GM12878 (cell line): Measurements from ENCODE around the gene CDK5RAP3. TPM values are rescaled to one million over a fixed set of nuclear protein-coding genes. Genes with fewer than 3 reads are reported as not detected.

ENCODE experiments used
- ATAC-seq: fragments of 200-7000 bp; cut with Tn5 transposase; 3 replicates; pipeline ENCODE4 v1.9.1; 2020; ENCODE audit warnings: mild to moderate bottlenecking, moderate library complexity
- BruUV-seq: library from RNA; stranded (reverse); fragments of 400-500 nt; replicated peaks from 2 replicates; lab custom pipeline; 2021; lab: Mats Ljungman, UMichigan
- CTCF ChIA-PET: fragments of 300-600 bp; sonication (Branson Sonifier 250); formaldehyde crosslinking; extraction: SDS; loops from one replicate; lab custom pipeline; 2021; ENCODE audit warnings: inconsistent platforms; lab: Yijun Ruan, JAX
- POLR2A ChIA-PET: fragments of 350-600 bp; formaldehyde crosslinking; extraction: SDS; loops from one replicate; lab custom pipeline; 2021; ENCODE audit warnings: inconsistent platforms; lab: Charles Lee
- RAD21 ChIA-PET: fragments of 300-600 bp; sonication (Branson Sonifier 250); formaldehyde crosslinking; loops from one replicate; lab custom pipeline; 2023; ENCODE audit warnings: antibody characterized with exemption; ENCODE audit not compliant: unreplicated experiment; lab: Charles Lee
- SMC1A ChIA-PET: fragments of 300-600 bp; sonication (Branson Sonifier 250); formaldehyde crosslinking; loops from one replicate; lab custom pipeline; 2023; ENCODE audit not compliant: unreplicated experiment, uncharacterized antibody; lab: Charles Lee
- DNase-seq: peaks from one replicate; pipeline ENCODE4 v3.0.0-alpha.2; 2011; ENCODE audit warnings: low read depth, low spot score
- FAIRE-seq: peaks from 3 replicates; lab custom pipeline; 2011; peaks lifted over from hg19 to GRCh38; lab: Jason Lieb, UNC
- H2AFZ ChIP-seq: 2 replicates; pipeline ENCODE4 v1.6.0; 2011; ENCODE audit warnings: low read depth, low read length, control low read depth; ENCODE audit not compliant: control insufficient read depth
- H3K27ac ChIP-seq: 2 replicates; pipeline ENCODE4 v1.5.1; 2011; ENCODE audit warnings: control low read depth; ENCODE audit not compliant: control insufficient read depth, insufficient read depth
- H3K27me3 ChIP-seq, 2 experiments: replicated peaks in 1 of 2; 2 replicates each; pipeline versions ENCODE4 v1.6.0 to v1.6.1; 2011; ENCODE audit warnings: low read length in 1 of 2; ENCODE audit not compliant: control insufficient read depth in 2 of 2, insufficient read depth in 2 of 2
- H3K36me3 ChIP-seq, 2 experiments: 2 replicates each; pipeline ENCODE4 v1.5.1; 2011; ENCODE audit warnings: low read length in 1 of 2; ENCODE audit not compliant: control insufficient read depth in 2 of 2, insufficient read depth in 2 of 2
- H3K4me1 ChIP-seq: 2 replicates; pipeline ENCODE4 v1.6.1; 2011; ENCODE audit warnings: mild to moderate bottlenecking, low read length, moderate library complexity, mixed read lengths; ENCODE audit not compliant: control insufficient read depth, insufficient read depth
- H3K4me2 ChIP-seq: 2 replicates; pipeline ENCODE4 v1.6.0; 2011; ENCODE audit warnings: control low read depth; ENCODE audit not compliant: control insufficient read depth, insufficient read depth
- H3K4me3 ChIP-seq: fragments of 200-600 bp; sonication (generic); 2 replicates; pipeline ENCODE4 v1.5.1; 2016
- H3K79me2 ChIP-seq: 2 replicates; pipeline ENCODE4 v1.6.0; 2011; ENCODE audit warnings: low read length; ENCODE audit not compliant: control insufficient read depth, insufficient read depth
- H3K9ac ChIP-seq: 2 replicates; pipeline ENCODE4 v1.8.0; 2011; ENCODE audit warnings: low read length, control low read depth, mixed read lengths; ENCODE audit not compliant: control insufficient read depth, insufficient read depth
- H3K9me3 ChIP-seq: replicated peaks from 3 replicates; pipeline ENCODE4 v1.5.1; 2011; ENCODE audit warnings: mild to moderate bottlenecking, low read length; ENCODE audit not compliant: control insufficient read depth, insufficient read depth
- H4K20me1 ChIP-seq: 2 replicates; pipeline ENCODE4 v1.6.0; 2011; ENCODE audit not compliant: control insufficient read depth, insufficient read depth
- BHLHE40 ChIP-seq, 2 experiments: fragments of 450-650 bp in 1 of 2; IDR thresholded peaks; 2 replicates each; pipeline ENCODE4 v1.6.1; 2011 to 2017; ENCODE audit warnings: low read depth in 2 of 2, borderline replicate concordance in 1 of 2, improper control_type of control experiment in 1 of 2, low read length in 1 of 2, mild to moderate bottlenecking in 1 of 2
- CHD4 ChIP-seq: fragments of 200-600 bp; sonication (generic); IDR thresholded peaks from 2 replicates; pipeline ENCODE4 v1.6.1; 2016; ENCODE audit warnings: mild to moderate bottlenecking
- E2F4 ChIP-seq: IDR thresholded peaks from 2 replicates; pipeline ENCODE4 v1.6.1; 2012; ENCODE audit warnings: low read depth, low read length, improper control_type of control experiment
- ELK1 ChIP-seq: IDR thresholded peaks from 2 replicates; pipeline ENCODE4 v1.6.1; 2012; ENCODE audit warnings: low read depth, low read length, improper control_type of control experiment
- KLF5 ChIP-seq: fragments of 450-650 bp; IDR thresholded peaks from 2 replicates; pipeline ENCODE4 v1.6.1; 2014; ENCODE audit warnings: mild to moderate bottlenecking; ENCODE audit not compliant: partially characterized antibody
- MEF2A ChIP-seq: IDR thresholded peaks from 2 replicates; pipeline ENCODE4 v1.6.1; 2011; ENCODE audit warnings: low read depth, mild to moderate bottlenecking, low read length, moderate library complexity; ENCODE audit not compliant: insufficient read depth
- NFIC ChIP-seq: IDR thresholded peaks from 2 replicates; pipeline ENCODE4 v1.6.1; 2012; ENCODE audit warnings: low read depth, mild to moderate bottlenecking, inconsistent platforms, low read length, moderate library complexity
- PBX3 ChIP-seq: IDR thresholded peaks from 2 replicates; pipeline ENCODE4 v1.6.1; 2011; ENCODE audit warnings: mild to moderate bottlenecking, low read depth, low read length, moderate library complexity; ENCODE audit not compliant: insufficient replicate concordance
- POLR2A ChIP-seq: IDR thresholded peaks from 2 replicates; pipeline ENCODE4 v1.6.1; 2011; ENCODE audit warnings: low read depth, mild to moderate bottlenecking, low read length
- RELB ChIP-seq: fragments of 450-650 bp; IDR thresholded peaks from 2 replicates; pipeline ENCODE4 v1.6.1; 2017; ENCODE audit warnings: low read depth, mild to moderate bottlenecking, moderate library complexity
- YY1 ChIP-seq: IDR thresholded peaks from 2 replicates; pipeline ENCODE4 v1.6.1; 2011; ENCODE audit warnings: low read depth, mild to moderate bottlenecking, low read length
- ZBTB11 ChIP-seq: fragments of 450-650 bp; formaldehyde crosslinking; IDR thresholded peaks from 2 replicates; pipeline ENCODE4 v1.5.0; 2022; ENCODE audit warnings: mild to moderate bottlenecking, missing genetic modification characterization
- WGBS: methylation state at CpG from one replicate; pipeline ENCODE4 v1.1.6; 2016; ENCODE audit warnings: low lambda C conversion rate; ENCODE audit not compliant: insufficient replicate concordance, insufficient coverage; ENCODE audit errors: missing lambda C conversion rate; 5-methylcytosine and 5-hydroxymethylcytosine counted together
- in situ Hi-C: fragments of 300-500 bp; cut with MboI; formaldehyde crosslinking; loops from 9 replicates; pipeline ENCODE4 v1.14.3; 2018; ENCODE audit warnings: mixed read lengths
- intact Hi-C: fragments of 100-400 bp; cut with micrococcal nuclease; formaldehyde crosslinking; loops from one replicate; pipeline ENCODE4 v1.14.2; 2022; ENCODE audit not compliant: unreplicated experiment
- polyA plus RNA-seq, 11 experiments: library from polyadenylated mRNA; depleted of rRNA in 4 of 11; unstranded in 6 of 11; stranded (reverse) in 5 of 11; fragments of >200 nt; fragmentation: Nextera tagmentation in 4 of 11; fragmentation: Illumina TruSeq in 1 of 11; extraction: Ambion mirVana in 4 of 11; extraction: Trizol in 1 of 11; gene quantifications; 1 replicate in 1 of 11; 2 replicates in 10 of 11; pipeline versions ENCODE4 v1.2.1 to v1.2.3, GENCODE V29; 2011 to 2016; ENCODE audit warnings: inconsistent platforms in 2 of 11, missing spikeins in 2 of 11, low read depth in 1 of 11
- total RNA-seq, 4 experiments: library from RNA; depleted of rRNA in 3 of 4; stranded (reverse); fragments of >200 nt in 3 of 4; fragmentation: Illumina TruSeq in 1 of 4; extraction: Trizol in 1 of 4; gene quantifications; 2 replicates each; pipeline versions ENCODE4 v1.2.1 to v1.2.3, GENCODE V29; 2013 to 2021

Gene CDK5RAP3
- total and polyA plus RNA-seq, 10 of the 15 experiments (the other 5 are each of a cell fraction or from before 2014, with no cell fraction given), result 69.4 to 237 (median 160) TPM

GRCh38 chr17:47968836-47969235, 2.1 kb upstream of the CDK5RAP3 start:
- RAD21 ChIA-PET, result interaction anchor here (0.9 to 7.9 kb wide), 6 partner anchors 10 to 73 kb away, joined by 3 to 123 read pairs (median 12); partner anchors contain the start of gene SP2
- in situ Hi-C loops, result no loop called here
- no peak for FAIRE-seq
- TF ChIP-seq RELB, result no peak
- TF ChIP-seq ZBTB11 (CRISPR knock-in tag), result no peak
- TF ChIP-seq PBX3, result no peak
- TF ChIP-seq ELK1, result no peak
- TF ChIP-seq CHD4, result no peak
- no peak for TF ChIP-seq E2F4
- TF ChIP-seq NFIC, result no peak
- no peak for TF ChIP-seq POLR2A
- no peak for TF ChIP-seq KLF5
- no peak for TF ChIP-seq MEF2A
- TF ChIP-seq BHLHE40 (IDR thresholded peaks at IDR 0.05; ENCODE audit: borderline replicate concordance in 1 of 2, low read depth in 2 of 2, low read length in 1 of 2), result no peak
- no peak for TF ChIP-seq YY1

More at GRCh38 chr17:47968836-47969235, 2.1 kb upstream of the CDK5RAP3 start:
- POLR2A ChIA-PET, result interaction anchor here (0.5 to 5.2 kb wide), 6 partner anchors 11 to 147 kb away, joined by 3 to 55 read pairs (median 14); partner anchors contain the start of genes PNPO and PRR15L
- Histone ChIP-seq H3K79me2 (peaks cover 20% of the 10 kb centered on the region), H3K9ac (no peak overlapping the region), H3K36me3 (peaks cover 1 to 6% of the 10 kb centered on the region in 2 experiments; a peak in 3 of 4 replicates), H2AFZ (no peak overlapping the region), H4K20me1 (no peaks in the 10 kb centered on the region), H3K4me3 (no peak overlapping the region), H3K4me2 (no peak overlapping the region), H3K9me3 (no peaks in the 10 kb centered on the region), H3K27ac (no peak overlapping the region), H3K27me3 (no peaks in the 10 kb centered on the region), H3K4me1 (peaks cover 15% of the 10 kb centered on the region)
- no TSS peak for BruUV-seq
- intact Hi-C loops, result no loop called here
- CTCF ChIA-PET, result interaction anchor here (0.5 to 14.3 kb wide), 8 partner anchors 8 to 427 kb away, joined by 3 to 463 read pairs (median 38); partner anchors contain the start of genes PNPO and PRR15L
- 58% methylated on average over 5 of the region's 5 CpGs for WGBS
- ATAC-seq, result no peak
- SMC1A ChIA-PET, result interaction anchor here (0.8 to 17.2 kb wide), 5 partner anchors 12 to 49 kb away, joined by 3 to 332 read pairs (median 7); no protein-coding TSS in a partner anchor
- no peak for DNase-seq
